ENCODE data around the gene NOBOX.
"Not testable (repeated sequence)": the region's sequence is repeated elsewhere in the genome, so short reads cannot be mapped to it uniquely, and the experiment has no call there.

The NOBOX gene

GRCh38 chr7:144391014-144391413 is 12.5 kb downstream of the NOBOX start:
- no peak for DNase-seq

GRCh38 chr7:144390481-144390880 is 13.0 kb downstream of the NOBOX start:
- no peak for DNase-seq

GRCh38 chr7:144388950-144389349 is 14.5 kb downstream of the NOBOX start:
- DNase-seq, result no peak

- no peak for DNase-seq
Observed at GRCh38 chr7:144386741-144387140, 16.8 kb downstream of the NOBOX start.

GRCh38 chr7:144384555-144385245 is 18.8 kb downstream of the NOBOX start:
- DNase-seq, result no peak

- no peak for DNase-seq
Observed at GRCh38 chr7:144384071-144384470, 19.4 kb downstream of the NOBOX start.

GRCh38 chr7:144379776-144380384 is 23.6 kb downstream of the NOBOX start:
- DNase-seq, result no peak

GRCh38 chr7:144378651-144379050 is 24.8 kb downstream of the NOBOX start:
- no peak for DNase-seq

GRCh38 chr7:144369221-144369620 is 34.3 kb downstream of the NOBOX start:
- DNase-seq, result not testable (repeated sequence)

- DNase-seq, result not testable (repeated sequence)
Observed at GRCh38 chr7:144367250-144367649, 36.2 kb downstream of the NOBOX start.

GRCh38 chr7:144365523-144365922 is 38.0 kb downstream of the NOBOX start:
- not testable (repeated sequence) for DNase-seq

GRCh38 chr7:144362061-144362460 is 41.4 kb downstream of the NOBOX start:
- DNase-seq, result not testable (repeated sequence)

GRCh38 chr7:144356860-144357259 is 46.6 kb downstream of the NOBOX start:
- not testable (repeated sequence) for DNase-seq

- not testable (repeated sequence) for DNase-seq
Observed at GRCh38 chr7:144356185-144356584, 47.3 kb downstream of the NOBOX start.

- DNase-seq, result not testable (repeated sequence)
Observed at GRCh38 chr7:144355176-144355822, 48.2 kb downstream of the NOBOX start, which contains the start of gene ARHGEF5. Gene ARHGEF5, plus strand, starts transcription at chr7:144355402. Its CDS starts 7,268 bp downstream, at chr7:144362670.

- not testable (repeated sequence) for DNase-seq
Observed at GRCh38 chr7:144351667-144352066, 51.8 kb downstream of the NOBOX start.

- DNase-seq, result not testable (repeated sequence)
Observed at GRCh38 chr7:144348625-144349024, 54.9 kb downstream of the NOBOX start.

Measured in SHP77 treated with DMSO at 0.1 percent for 48 hours (cell line).